ENCODE measurements around the gene RORB.

GRCh38 chr9:74513221-74513620 lies 16.1 kb downstream of the RORB start:
- TF ChIP-seq EZH2 (IDR thresholded peaks at IDR 0.05) = no peak
- no peak for TF ChIP-seq FOXP2 (optimal IDR thresholded peaks at IDR 0.05; ENCODE audit: control extremely low read depth, extremely low read length, insufficient read depth)
- no peak for TF ChIP-seq POLR2AphosphoS5 (IDR thresholded peaks at IDR 0.05; ENCODE audit: borderline replicate concordance, low read depth, low read length)

Data from SK-N-MC (cell line).